Tibial nerve (tissue), 4 donors: Measurements from ENCODE around the gene SP2.

ENCODE experiments used
- EP300 ChIP-seq, 2 donors: sonication (generic); formaldehyde crosslinking; IDR thresholded peaks; one replicate each; pipeline ENCODE4 v1.6.1; 2017; ENCODE audit warnings: antibody characterized with exemption in 2 of 2, mild to moderate bottlenecking in 1 of 2
- POLR2A ChIP-seq, 2 donors: fragments of 450-650 bp; IDR thresholded peaks; one replicate each; pipeline ENCODE4 v1.6.1; 2017; ENCODE audit warnings: antibody characterized with exemption in 2 of 2, mild to moderate bottlenecking in 2 of 2, moderate library complexity in 2 of 2
- TF ChIP-seq, protein P1 (sequence below), 5 experiments: fragments of 200-600 bp in 3 of 5; fragments of 450-650 bp in 2 of 5; sonication (generic) in 3 of 5; IDR thresholded peaks; one replicate each; pipeline ENCODE4 v1.5.1; 2016 to 2019; ENCODE audit warnings: antibody characterized with exemption in 5 of 5, mild to moderate bottlenecking in 3 of 5, moderate library complexity in 2 of 5

DNA sequence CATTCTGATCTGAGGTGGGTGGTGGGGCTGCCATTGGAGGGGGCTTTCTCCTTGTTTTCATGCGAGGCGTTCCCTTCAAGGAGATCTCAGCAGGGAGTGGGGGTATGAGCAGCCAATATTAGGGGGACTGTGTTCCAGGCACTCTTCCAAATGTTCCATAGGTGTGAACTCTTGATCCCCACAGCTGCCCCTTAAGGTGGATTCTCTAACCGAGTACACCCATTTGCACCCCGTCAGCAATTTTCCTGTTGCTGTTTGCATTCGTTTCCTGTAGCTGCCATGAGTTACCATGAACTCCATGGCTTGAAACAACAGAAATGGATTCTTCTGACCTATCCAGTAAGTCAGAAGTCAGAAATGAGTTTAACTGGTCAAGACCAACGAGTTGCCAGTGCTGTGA, 65.4 kb downstream of the SP2 start:
- TF ChIP-seq, protein P1, sequence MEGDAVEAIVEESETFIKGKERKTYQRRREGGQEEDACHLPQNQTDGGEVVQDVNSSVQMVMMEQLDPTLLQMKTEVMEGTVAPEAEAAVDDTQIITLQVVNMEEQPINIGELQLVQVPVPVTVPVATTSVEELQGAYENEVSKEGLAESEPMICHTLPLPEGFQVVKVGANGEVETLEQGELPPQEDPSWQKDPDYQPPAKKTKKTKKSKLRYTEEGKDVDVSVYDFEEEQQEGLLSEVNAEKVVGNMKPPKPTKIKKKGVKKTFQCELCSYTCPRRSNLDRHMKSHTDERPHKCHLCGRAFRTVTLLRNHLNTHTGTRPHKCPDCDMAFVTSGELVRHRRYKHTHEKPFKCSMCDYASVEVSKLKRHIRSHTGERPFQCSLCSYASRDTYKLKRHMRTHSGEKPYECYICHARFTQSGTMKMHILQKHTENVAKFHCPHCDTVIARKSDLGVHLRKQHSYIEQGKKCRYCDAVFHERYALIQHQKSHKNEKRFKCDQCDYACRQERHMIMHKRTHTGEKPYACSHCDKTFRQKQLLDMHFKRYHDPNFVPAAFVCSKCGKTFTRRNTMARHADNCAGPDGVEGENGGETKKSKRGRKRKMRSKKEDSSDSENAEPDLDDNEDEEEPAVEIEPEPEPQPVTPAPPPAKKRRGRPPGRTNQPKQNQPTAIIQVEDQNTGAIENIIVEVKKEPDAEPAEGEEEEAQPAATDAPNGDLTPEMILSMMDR (IDR thresholded peaks at IDR 0.05): no peak
- TF ChIP-seq EP300 (IDR thresholded peaks at IDR 0.05) (no peak), POLR2A (IDR thresholded peaks at IDR 0.05) (no peak)
